HCT116 (cell line): ENCODE data around the gene AGAP1.

Source experiments
- POLR2A ChIP-seq: IDR thresholded peaks from 2 replicates; pipeline ENCODE4 v1.7.0; 2011; ENCODE audit warnings: borderline replicate concordance; ENCODE audit not compliant: insufficient read depth, insufficient read length; ENCODE audit errors: extremely low read depth
- POLR2AphosphoS5 ChIP-seq: IDR thresholded peaks from 2 replicates; pipeline ENCODE4 v1.6.1; 2011; ENCODE audit warnings: mild to moderate bottlenecking, low read depth, low read length, moderate library complexity
- RAD21 ChIP-seq: IDR thresholded peaks from 2 replicates; pipeline ENCODE4 v1.6.1; 2012; ENCODE audit warnings: low read depth, mild to moderate bottlenecking
- TF ChIP-seq, protein P1 (sequence below), 3 experiments: fragments of 200-600 bp in 1 of 3; sonication (generic) in 1 of 3; IDR thresholded peaks in 2 of 3; conservative IDR thresholded peaks in 1 of 3; 2 replicates each; pipeline ENCODE4 v1.5.1; 2012 to 2017; ENCODE audit warnings: low read depth in 2 of 3, low read length in 2 of 3, antibody characterized with exemption in 1 of 3, borderline replicate concordance in 1 of 3, control low read depth in 1 of 3, mild to moderate bottlenecking in 1 of 3, mixed read lengths in 1 of 3, mixed run types in 1 of 3, moderate library complexity in 1 of 3; ENCODE audit not compliant: insufficient read depth in 1 of 3

DNA sequence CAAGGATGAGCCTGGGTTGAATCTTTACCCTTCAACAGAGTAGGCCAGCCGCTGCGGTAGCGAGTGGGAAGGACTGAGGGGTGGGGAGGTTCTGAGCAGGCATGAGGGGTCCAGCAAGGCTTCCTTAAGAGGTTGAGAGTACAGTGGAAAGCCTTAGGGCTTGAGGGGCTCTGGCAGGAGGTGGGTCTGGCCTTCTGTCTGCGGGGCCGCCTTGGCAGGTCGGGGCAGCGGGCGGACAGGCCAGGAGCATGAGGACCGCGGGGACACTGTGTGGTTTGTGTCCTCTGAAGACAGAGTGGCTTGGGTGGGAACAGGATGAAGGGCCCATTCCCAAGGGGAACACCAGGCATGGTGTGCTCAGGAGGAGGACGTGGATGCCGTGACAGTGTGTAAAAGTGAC is 250.3 kb downstream of the AGAP1 start:
- TF ChIP-seq POLR2A, result no peak
- TF ChIP-seq, protein P1, sequence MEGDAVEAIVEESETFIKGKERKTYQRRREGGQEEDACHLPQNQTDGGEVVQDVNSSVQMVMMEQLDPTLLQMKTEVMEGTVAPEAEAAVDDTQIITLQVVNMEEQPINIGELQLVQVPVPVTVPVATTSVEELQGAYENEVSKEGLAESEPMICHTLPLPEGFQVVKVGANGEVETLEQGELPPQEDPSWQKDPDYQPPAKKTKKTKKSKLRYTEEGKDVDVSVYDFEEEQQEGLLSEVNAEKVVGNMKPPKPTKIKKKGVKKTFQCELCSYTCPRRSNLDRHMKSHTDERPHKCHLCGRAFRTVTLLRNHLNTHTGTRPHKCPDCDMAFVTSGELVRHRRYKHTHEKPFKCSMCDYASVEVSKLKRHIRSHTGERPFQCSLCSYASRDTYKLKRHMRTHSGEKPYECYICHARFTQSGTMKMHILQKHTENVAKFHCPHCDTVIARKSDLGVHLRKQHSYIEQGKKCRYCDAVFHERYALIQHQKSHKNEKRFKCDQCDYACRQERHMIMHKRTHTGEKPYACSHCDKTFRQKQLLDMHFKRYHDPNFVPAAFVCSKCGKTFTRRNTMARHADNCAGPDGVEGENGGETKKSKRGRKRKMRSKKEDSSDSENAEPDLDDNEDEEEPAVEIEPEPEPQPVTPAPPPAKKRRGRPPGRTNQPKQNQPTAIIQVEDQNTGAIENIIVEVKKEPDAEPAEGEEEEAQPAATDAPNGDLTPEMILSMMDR (IDR thresholded peaks at IDR 0.05 in 2 of 3, conservative IDR thresholded peaks at IDR 0.05 in 1 of 3; ENCODE audit: borderline replicate concordance in 1 of 3, insufficient read depth in 1 of 3, low read depth in 2 of 3, low read length in 2 of 3), result no peak
- no peak for TF ChIP-seq RAD21
- no peak for TF ChIP-seq POLR2AphosphoS5
